ENCODE measurements around the gene PAX1. TPM values are rescaled to one million over a fixed set of nuclear protein-coding genes. Genes with fewer than 3 reads are reported as not detected.

The PAX1 gene
- total and polyA plus RNA-seq, 2 of the 8 experiments (the other 6 are each of a cell fraction or from before 2014, with no cell fraction given) = not detected

- TF ChIP-seq CTCF (IDR thresholded peaks at IDR 0.05; ENCODE audit: control extremely low read depth in 1 of 3, insufficient read depth in 1 of 3, low read depth in 1 of 3, low read length in 3 of 3) = peak; percentile 87 to 96 (median 87)
- TF ChIP-seq ASH2L (IDR thresholded peaks at IDR 0.05; ENCODE audit: low read length) = peak; percentile 76
- TF ChIP-seq SP4 (IDR thresholded peaks at IDR 0.05; ENCODE audit: low read length) = no peak
- TF ChIP-seq KDM5A (IDR thresholded peaks at IDR 0.05; ENCODE audit: low read length) = no peak
- TF ChIP-seq NRF1 (IDR thresholded peaks at IDR 0.05; ENCODE audit: low read depth, low read length) = peak; percentile 30; the same call in 1 of the 2 replicates
These were observed 62.3 kb downstream of the PAX1 start (continued) for GRCh38 chr20:21767739-21768223.

Small RNA genes lying within 50 kb of the gene (small RNA-seq; reads per million reads assigned to genes)
- gene RPL41P1 (ENCODE audit: insufficient read depth) = not detected

Other genes with a start within 250 kb of the PAX1 start
- not detected in 2 replicates for gene NKX2-2, start 191.6 kb upstream of the PAX1 start, total RNA-seq (2021; fragmentation: NEBNext Ultra II Directional; extraction: Animal tissue kit (Norgen Biotek cat#: 25700))
- gene NKX2-2, start 191.6 kb upstream of the PAX1 start, polyA plus RNA-seq (2011; rRNA removed) = not detected in 2 replicates